HepG2 (cell line): ENCODE measurements around the gene ZNF629. TPM values are rescaled to one million over a fixed set of nuclear protein-coding genes. Genes with fewer than 3 reads are reported as not detected.
A peak's percentile ranks its signal among the peaks of the same experiment; 100 is the strongest.

Experiments
- ATF1 ChIP-seq: IDR thresholded peaks from 2 replicates; pipeline ENCODE4 v1.6.1; 2016; ENCODE audit warnings: mild to moderate bottlenecking, control low read depth
- ELK4 ChIP-seq: sonication (generic); formaldehyde crosslinking; IDR thresholded peaks from 2 replicates; pipeline ENCODE4 v1.9.0; 2021; ENCODE audit warnings: missing genetic modification reagents, borderline replicate concordance
- FOXK2 ChIP-seq: fragments of 450-650 bp; IDR thresholded peaks from 2 replicates; pipeline ENCODE4 v1.6.1; 2016
- GTF3A ChIP-seq: sonication (generic); formaldehyde crosslinking; conservative IDR thresholded peaks from 2 replicates; pipeline ENCODE4 v1.4.0; 2020; ENCODE audit warnings: mild to moderate bottlenecking, missing genetic modification reagents
- HMGA1 ChIP-seq: sonication (generic); formaldehyde crosslinking; conservative IDR thresholded peaks from 2 replicates; pipeline ENCODE4 v1.4.0; 2020; ENCODE audit warnings: missing genetic modification reagents
- HNF4G ChIP-seq, 2 experiments: sonication (generic) in 1 of 2; formaldehyde crosslinking in 1 of 2; IDR thresholded peaks; 2 replicates each; pipeline versions ENCODE4 v1.4.0 to v1.6.1; 2011 to 2020; ENCODE audit warnings: borderline replicate concordance in 2 of 2, low read depth in 2 of 2, mild to moderate bottlenecking in 2 of 2, low read length in 1 of 2, missing genetic modification reagents in 1 of 2, moderate library complexity in 1 of 2
- KAT7 ChIP-seq: IDR thresholded peaks from 2 replicates; pipeline ENCODE4 v1.6.1; 2018; ENCODE audit warnings: borderline replicate concordance, missing compliant biosample characterization
- RBFOX2 ChIP-seq: fragments of 200-400 bp; formaldehyde crosslinking; IDR thresholded peaks from 2 replicates; pipeline ENCODE4 v1.6.1; 2017; ENCODE audit warnings: low read depth, mild to moderate bottlenecking, low read length
- SIX4 ChIP-seq: sonication (generic); formaldehyde crosslinking; IDR thresholded peaks from 2 replicates; pipeline ENCODE4 v1.4.0; 2020; ENCODE audit warnings: missing genetic modification reagents
- ZBTB38 ChIP-seq: sonication (generic); formaldehyde crosslinking; IDR thresholded peaks from 2 replicates; pipeline ENCODE4 v1.5.1; 2020; ENCODE audit warnings: mild to moderate bottlenecking, missing genetic modification reagents
- ZNF121 ChIP-seq: sonication (generic); formaldehyde crosslinking; IDR thresholded peaks from 2 replicates; pipeline ENCODE4 v1.5.0; 2020; ENCODE audit warnings: mild to moderate bottlenecking, missing genetic modification reagents
- ZNF280D ChIP-seq: sonication (generic); formaldehyde crosslinking; IDR thresholded peaks from 2 replicates; pipeline ENCODE4 v1.5.1; 2020; ENCODE audit warnings: mild to moderate bottlenecking, missing genetic modification reagents
- ZNF354B ChIP-seq: sonication (generic); formaldehyde crosslinking; IDR thresholded peaks from 2 replicates; pipeline ENCODE4 v1.8.0; 2022; ENCODE audit warnings: mild to moderate bottlenecking, missing genetic modification reagents
- ZNF501 ChIP-seq: sonication (generic); formaldehyde crosslinking; IDR thresholded peaks from 2 replicates; pipeline ENCODE4 v1.5.1; 2020; ENCODE audit warnings: mild to moderate bottlenecking, moderate library complexity, missing genetic modification reagents
- ZNF605 ChIP-seq: sonication (generic); formaldehyde crosslinking; IDR thresholded peaks from 2 replicates; pipeline ENCODE4 v1.8.0; 2022; ENCODE audit warnings: mild to moderate bottlenecking, missing genetic modification reagents
- ZNF749 ChIP-seq: sonication (generic); formaldehyde crosslinking; IDR thresholded peaks from 2 replicates; pipeline ENCODE4 v1.8.0; 2022; ENCODE audit warnings: mild to moderate bottlenecking, missing genetic modification reagents, moderate library complexity, borderline replicate concordance
- ZNF784 ChIP-seq: sonication (generic); formaldehyde crosslinking; IDR thresholded peaks from 2 replicates; pipeline ENCODE4 v1.5.1; 2020; ENCODE audit warnings: missing genetic modification reagents, mild to moderate bottlenecking, borderline replicate concordance
- polyA plus RNA-seq, 8 experiments: library from polyadenylated mRNA; depleted of rRNA in 3 of 8; stranded (reverse) in 7 of 8; unstranded in 1 of 8; fragments of >200 nt; fragmentation: Illumina TruSeq in 4 of 8; extraction: Trizol in 4 of 8; gene quantifications; 2 replicates each; pipeline versions ENCODE4 v1.2.1 to v1.2.3, GENCODE V29; 2011 to 2016; ENCODE audit warnings: low read depth in 4 of 8, missing spikeins in 1 of 8, mixed read lengths in 1 of 8; ENCODE audit not compliant: insufficient read depth in 1 of 8
- total RNA-seq, 5 experiments: library from RNA; depleted of rRNA; stranded (reverse); fragments of >200 nt; fragmentation: Illumina TruSeq; extraction: Trizol; gene quantifications; 2 replicates each; pipeline ENCODE4 v1.2.3, GENCODE V29; 2016; ENCODE audit warnings: low read depth in 1 of 5
- TF ChIP-seq, protein P1 (sequence below): sonication (generic); formaldehyde crosslinking; IDR thresholded peaks from 2 replicates; pipeline ENCODE4 v1.5.1; 2020; ENCODE audit warnings: missing genetic modification reagents, mild to moderate bottlenecking, borderline replicate concordance
- TF ChIP-seq, protein P2 (sequence below): IDR thresholded peaks from 2 replicates; pipeline ENCODE4 v1.6.1; 2016; ENCODE audit warnings: missing compliant biosample characterization, missing genetic modification reagents, borderline replicate concordance
- TF ChIP-seq, protein P3 (sequence below): fragments of 450-650 bp; IDR thresholded peaks from 2 replicates; pipeline ENCODE4 v1.6.1; 2017; ENCODE audit warnings: mild to moderate bottlenecking

ZNF629 gene
- total and polyA plus RNA-seq, 2 of the 13 experiments (the other 11 are each of a cell fraction or from before 2014, with no cell fraction given) = 6.1 to 16.5 TPM

DNA sequence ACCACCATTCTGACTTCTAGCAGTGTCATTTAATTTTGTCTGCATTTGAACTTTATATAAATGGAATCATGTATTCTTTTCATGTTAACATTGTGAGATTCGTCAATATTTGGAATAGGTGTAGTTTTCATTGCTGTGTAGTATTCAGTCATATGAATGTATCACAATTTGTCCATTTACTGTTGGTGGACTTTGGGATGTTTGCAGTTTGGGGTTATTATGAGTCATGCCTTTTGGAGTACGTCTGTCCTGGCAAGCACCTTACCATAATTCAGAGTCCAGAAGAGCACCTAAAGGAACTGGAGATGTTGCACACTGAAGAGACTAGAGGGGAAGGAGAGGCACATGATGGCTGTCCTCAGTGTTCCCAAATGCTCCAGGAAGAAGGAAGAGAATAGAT lies 41.9 kb downstream of the ZNF629 start (continued):
- TF ChIP-seq, protein P1, sequence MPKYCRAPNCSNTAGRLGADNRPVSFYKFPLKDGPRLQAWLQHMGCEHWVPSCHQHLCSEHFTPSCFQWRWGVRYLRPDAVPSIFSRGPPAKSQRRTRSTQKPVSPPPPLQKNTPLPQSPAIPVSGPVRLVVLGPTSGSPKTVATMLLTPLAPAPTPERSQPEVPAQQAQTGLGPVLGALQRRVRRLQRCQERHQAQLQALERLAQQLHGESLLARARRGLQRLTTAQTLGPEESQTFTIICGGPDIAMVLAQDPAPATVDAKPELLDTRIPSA (CRISPR knock-in tag) = no peak
- TF ChIP-seq ZNF605 (CRISPR knock-in tag) (no peak), ELK4 (CRISPR knock-in tag) (no peak), FOXK2 (no peak), ZNF749 (CRISPR knock-in tag) (no peak), SIX4 (CRISPR knock-in tag) (no peak), ZNF784 (no peak), ATF1 (CRISPR knock-in tag) (0 out of 2 replicates have a peak, but pooled peaks have one; percentile 34), HMGA1 (CRISPR knock-in tag) (no peak), ZNF501 (CRISPR knock-in tag) (no peak), ZBTB38 (CRISPR knock-in tag) (no peak), RBFOX2 (no peak), ZNF280D (peak; percentile 56; the same call in 1 of the 2 replicates), GTF3A (CRISPR knock-in tag) (0 out of 2 replicates have a peak, but pooled peaks have one; percentile 52), ZNF354B (CRISPR knock-in tag) (no peak), KAT7 (CRISPR knock-in tag) (no peak), HNF4G (IDR thresholded peaks at IDR 0.05; ENCODE audit: borderline replicate concordance, low read depth, low read length) (peak; percentile 68; the same call in 1 of the 2 replicates), HNF4G (CRISPR knock-in tag; IDR thresholded peaks at IDR 0.05; ENCODE audit: borderline replicate concordance, low read depth) (no peak), ZNF121 (no peak)
- TF ChIP-seq, protein P2, sequence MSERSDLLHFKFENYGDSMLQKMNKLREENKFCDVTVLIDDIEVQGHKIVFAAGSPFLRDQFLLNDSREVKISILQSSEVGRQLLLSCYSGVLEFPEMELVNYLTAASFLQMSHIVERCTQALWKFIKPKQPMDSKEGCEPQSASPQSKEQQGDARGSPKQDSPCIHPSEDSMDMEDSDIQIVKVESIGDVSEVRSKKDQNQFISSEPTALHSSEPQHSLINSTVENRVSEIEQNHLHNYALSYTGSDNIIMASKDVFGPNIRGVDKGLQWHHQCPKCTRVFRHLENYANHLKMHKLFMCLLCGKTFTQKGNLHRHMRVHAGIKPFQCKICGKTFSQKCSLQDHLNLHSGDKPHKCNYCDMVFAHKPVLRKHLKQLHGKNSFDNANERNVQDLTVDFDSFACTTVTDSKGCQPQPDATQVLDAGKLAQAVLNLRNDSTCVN (CRISPR knock-in tag) = no peak
- TF ChIP-seq, protein P3, sequence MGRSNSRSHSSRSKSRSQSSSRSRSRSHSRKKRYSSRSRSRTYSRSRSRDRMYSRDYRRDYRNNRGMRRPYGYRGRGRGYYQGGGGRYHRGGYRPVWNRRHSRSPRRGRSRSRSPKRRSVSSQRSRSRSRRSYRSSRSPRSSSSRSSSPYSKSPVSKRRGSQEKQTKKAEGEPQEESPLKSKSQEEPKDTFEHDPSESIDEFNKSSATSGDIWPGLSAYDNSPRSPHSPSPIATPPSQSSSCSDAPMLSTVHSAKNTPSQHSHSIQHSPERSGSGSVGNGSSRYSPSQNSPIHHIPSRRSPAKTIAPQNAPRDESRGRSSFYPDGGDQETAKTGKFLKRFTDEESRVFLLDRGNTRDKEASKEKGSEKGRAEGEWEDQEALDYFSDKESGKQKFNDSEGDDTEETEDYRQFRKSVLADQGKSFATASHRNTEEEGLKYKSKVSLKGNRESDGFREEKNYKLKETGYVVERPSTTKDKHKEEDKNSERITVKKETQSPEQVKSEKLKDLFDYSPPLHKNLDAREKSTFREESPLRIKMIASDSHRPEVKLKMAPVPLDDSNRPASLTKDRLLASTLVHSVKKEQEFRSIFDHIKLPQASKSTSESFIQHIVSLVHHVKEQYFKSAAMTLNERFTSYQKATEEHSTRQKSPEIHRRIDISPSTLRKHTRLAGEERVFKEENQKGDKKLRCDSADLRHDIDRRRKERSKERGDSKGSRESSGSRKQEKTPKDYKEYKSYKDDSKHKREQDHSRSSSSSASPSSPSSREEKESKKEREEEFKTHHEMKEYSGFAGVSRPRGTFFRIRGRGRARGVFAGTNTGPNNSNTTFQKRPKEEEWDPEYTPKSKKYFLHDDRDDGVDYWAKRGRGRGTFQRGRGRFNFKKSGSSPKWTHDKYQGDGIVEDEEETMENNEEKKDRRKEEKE = no peak
